Stimulated activated CD4-positive, alpha-beta T cell treated with anti-CD3 and anti-CD28 coated beads, Interleukin-12 subunit alpha, Interleukin-12 subunit beta, amount 100 ng/mL, for 24 hours (primary cell): Measurements from ENCODE around the gene HYAL1.
A peak's percentile ranks its signal among the peaks of the same experiment; 100 is the strongest.
"Not testable (repeated sequence)": the region's sequence is repeated elsewhere in the genome, so short reads cannot be mapped to it uniquely, and the experiment has no call there.

Source experiments
- DNase-seq, 2 experiments: peaks; one replicate each; pipeline ENCODE4 v3.0.0-alpha.2; 2020; ENCODE audit warnings: low read depth in 2 of 2

HYAL1 gene

GRCh38 chr3:50318615-50319014 is 15.2 kb upstream of the HYAL1 start:
- DNase-seq, result no peak

GRCh38 chr3:50318163-50318562 is 14.8 kb upstream of the HYAL1 start:
- DNase-seq, result no peak

- DNase-seq, result no peak
Observed at GRCh38 chr3:50317300-50317699, 13.9 kb upstream of the HYAL1 start.

GRCh38 chr3:50316657-50317242 is 13.4 kb upstream of the HYAL1 start:
- DNase-seq, result no peak

GRCh38 chr3:50314816-50315215 is 11.4 kb upstream of the HYAL1 start:
- DNase-seq, result no peak

- no peak for DNase-seq
Observed at GRCh38 chr3:50314342-50314741, 11.0 kb upstream of the HYAL1 start.

- not testable (repeated sequence) for DNase-seq
Observed at GRCh38 chr3:50312041-50312440, 8.7 kb upstream of the HYAL1 start.

- DNase-seq, result no peak
Observed at GRCh38 chr3:50304601-50305000, 1.2 kb upstream of the HYAL1 start.

GRCh38 chr3:50302095-50303012 is 1.0 kb downstream of the HYAL1 start:
- DNase-seq, result no peak

- no peak for DNase-seq
Observed at GRCh38 chr3:50300681-50301254, 2.6 kb downstream of the HYAL1 start.

GRCh38 chr3:50299929-50300680 is 3.3 kb downstream of the HYAL1 start:
- no peak for DNase-seq

GRCh38 chr3:50299638-50299928 is 3.8 kb downstream of the HYAL1 start:
- no peak for DNase-seq

GRCh38 chr3:50298836-50299637 is 4.3 kb downstream of the HYAL1 start, which contains the start of the genes HYAL3 and NAA80:
TSS of gene HYAL3 (minus strand) at chr3:50299405. CDS start at chr3:50295602, 3,803 bp downstream.
TSS of gene NAA80 (minus strand) at chr3:50299405. CDS start at chr3:50297463, 1,942 bp downstream.
- DNase-seq, result peak; percentile 99

- no peak for DNase-seq
Observed at GRCh38 chr3:50297896-50298725, 5.3 kb downstream of the HYAL1 start.

- no peak for DNase-seq
Observed at GRCh38 chr3:50297384-50297775, 6.0 kb downstream of the HYAL1 start.

- DNase-seq, result no peak
Observed at GRCh38 chr3:50296721-50297383, 6.5 kb downstream of the HYAL1 start.

GRCh38 chr3:50295553-50296431 is 7.6 kb downstream of the HYAL1 start:
- DNase-seq, result no peak

GRCh38 chr3:50294492-50295403 is 8.6 kb downstream of the HYAL1 start:
- DNase-seq, result no peak
